Measurements from ENCODE around the gene MRPL52. TPM values are rescaled to one million over a fixed set of nuclear protein-coding genes. Genes with fewer than 3 reads are reported as not detected.
A peak's percentile ranks its signal among the peaks of the same experiment; 100 is the strongest.
"Not testable (repeated sequence)": the region's sequence is repeated elsewhere in the genome, so short reads cannot be mapped to it uniquely, and the experiment has no call there.

MRPL52 gene
- total and polyA plus RNA-seq, 12 donors, result 58.3 to 390 (median 111) TPM

GRCh38 chr14:22850944-22851764 lies 21.5 kb downstream of the MRPL52 start:
- peaks cover 5 to 54% of the 10 kb centered on the region in 2 donors for H3K4me1 ChIP-seq (replicated peaks in 1 of 2)
- peak overlapping the region; percentile 31 to 84 (median 33) for H3K27ac ChIP-seq
- no peak overlapping the region for H3K4me3 ChIP-seq
- intact Hi-C loops (cut with DNase I), result loop anchor here in 1 of 2 donors (5.0 to 10.0 kb wide), 2 partner anchors 76 to 299 kb away; no protein-coding TSS in a partner anchor
- H3K36me3 ChIP-seq (replicated peaks in 1 of 2), result peaks cover 0 to 7% of the 10 kb centered on the region in 2 donors
- peak; percentile 82 to 95 (median 93) for DNase-seq
- no peak for TF ChIP-seq POLR2A (IDR thresholded peaks at IDR 0.05)
- no peak for TF ChIP-seq CTCF (IDR thresholded peaks at IDR 0.05)
- no peaks in the 10 kb centered on the region for H3K27me3 ChIP-seq
- no peaks in the 10 kb centered on the region for H3K9me3 ChIP-seq (replicated peaks in 1 of 3)
- WGBS, 4 donors, result 48 to 71% (median 61%) methylated on average over 5 to 9 of the region's 9 CpGs

DNA sequence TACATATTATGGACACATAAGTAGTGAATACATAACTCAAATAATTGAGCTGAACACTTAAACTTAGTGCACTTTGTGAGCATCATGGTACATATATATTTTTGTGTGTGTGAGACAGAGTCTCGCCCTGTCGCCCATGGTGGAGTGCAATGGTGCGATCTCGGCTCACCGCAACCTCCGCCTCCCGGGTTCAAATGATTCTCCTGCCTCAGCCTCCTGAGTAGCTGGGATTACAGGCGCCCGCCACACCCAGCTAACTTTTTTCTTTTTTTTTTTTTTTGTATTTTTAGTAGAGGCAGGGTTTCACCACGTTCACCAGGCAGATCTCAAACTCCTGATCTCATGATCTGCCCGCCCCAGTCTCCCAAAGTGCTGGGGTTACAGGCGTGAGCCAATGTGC lies 22.5 kb downstream of the MRPL52 start:
- not testable (repeated sequence) for H3K27me3 ChIP-seq; DNase-seq; H3K36me3 ChIP-seq (replicated peaks in 1 of 2); H3K4me3 ChIP-seq; H3K9me3 ChIP-seq (replicated peaks in 1 of 3)
- WGBS, 4 donors, result 79 to 82% (median 81%) methylated on average over 8 to 12 of the region's 12 CpGs
- H3K27ac ChIP-seq, result peak overlapping the region in 1 of 5 donors; percentile 76
- H3K4me1 ChIP-seq (replicated peaks in 1 of 2), result peaks cover 5 to 45% of the 10 kb centered on the region in 2 donors
- intact Hi-C loops (cut with DNase I), result loop anchor here (2.0 to 10.0 kb wide), 3 partner anchors 25 to 300 kb away; no protein-coding TSS in a partner anchor

- Histone ChIP-seq H3K27ac (no peak overlapping the region), H3K4me3 (no peak overlapping the region), H3K4me1 (replicated peaks in 1 of 2) (peaks cover 5 to 44% of the 10 kb centered on the region in 2 donors), H3K9me3 (replicated peaks in 1 of 3) (no peaks in the 10 kb centered on the region), H3K36me3 (replicated peaks in 1 of 2) (no peaks in the 10 kb centered on the region), H3K27me3 (no peaks in the 10 kb centered on the region)
- WGBS, 4 donors, result 63 to 74% (median 67%) methylated on average over 2 of the region's 2 CpGs
- no peak for DNase-seq
- no peak for TF ChIP-seq CTCF (IDR thresholded peaks at IDR 0.05)
- no peak for TF ChIP-seq POLR2A (IDR thresholded peaks at IDR 0.05)
- intact Hi-C loops (cut with DNase I), result loop anchor here (2.0 to 10.0 kb wide), 3 partner anchors 26 to 300 kb away; no protein-coding TSS in a partner anchor
These were observed 22.9 kb downstream of the MRPL52 start for GRCh38 chr14:22852599-22852939.

DNA sequence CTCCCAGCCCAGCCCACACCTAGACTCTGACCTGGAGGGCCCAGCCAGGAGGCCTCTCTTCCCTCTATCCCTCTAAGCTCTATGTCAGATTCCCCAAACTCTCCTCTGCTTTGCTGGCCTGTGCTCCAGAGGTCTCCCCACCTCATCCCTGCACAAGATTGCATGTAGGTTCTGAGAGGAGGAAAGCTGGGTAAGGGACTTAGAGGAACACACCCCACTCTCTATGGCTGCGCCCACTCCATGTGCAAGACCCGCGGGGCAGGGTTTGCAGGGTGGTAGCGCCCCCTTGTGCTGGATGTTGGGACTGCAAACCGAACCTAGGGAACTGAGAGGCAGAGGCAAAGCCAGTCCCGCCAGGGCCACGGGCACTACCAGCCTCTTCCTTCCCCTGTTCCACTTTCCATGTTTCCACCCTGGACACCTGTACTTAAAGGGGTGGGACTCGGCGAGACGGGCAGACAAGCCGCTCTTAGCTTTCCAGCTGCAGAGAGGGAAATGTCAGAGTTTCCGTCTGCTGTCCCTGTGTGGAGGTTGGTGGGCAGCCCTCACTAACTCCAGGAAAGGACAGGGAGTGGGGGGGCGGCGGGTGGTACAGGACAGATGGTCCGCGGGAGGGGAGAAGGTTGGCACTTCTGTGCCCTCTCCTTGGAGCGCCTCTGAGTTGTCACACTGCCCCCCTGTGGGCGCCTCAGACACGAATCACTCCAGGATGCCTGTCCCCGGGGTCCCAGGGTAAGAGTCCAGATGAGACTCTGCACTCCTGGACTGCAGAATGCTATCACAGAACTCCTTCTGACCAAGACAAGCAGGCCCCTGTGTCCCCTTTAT lies 23.5 kb downstream of the MRPL52 start:
- intact Hi-C loops (cut with DNase I), result loop anchor here (2.0 to 10.0 kb wide), 3 partner anchors 26 to 301 kb away; no protein-coding TSS in a partner anchor
- Histone ChIP-seq H3K27ac (peak overlapping the region in 1 of 5 donors; percentile 10), H3K4me1 (replicated peaks in 1 of 2) (peaks cover 5 to 38% of the 10 kb centered on the region in 2 donors), H3K36me3 (replicated peaks in 1 of 2) (no peaks in the 10 kb centered on the region), H3K9me3 (replicated peaks in 1 of 3) (no peaks in the 10 kb centered on the region), H3K4me3 (peak overlapping the region in 2 of 4 donors; percentile 35 to 47), H3K27me3 (no peaks in the 10 kb centered on the region)
- peak; percentile 81 to 95 (median 89) for DNase-seq
- peak; percentile 89 to 99 (median 94) for TF ChIP-seq CTCF (IDR thresholded peaks at IDR 0.05)
- no peak for TF ChIP-seq POLR2A (IDR thresholded peaks at IDR 0.05)
- 0 to 2% (median 1%) methylated on average over 11 to 20 of the region's 20 CpGs for WGBS, 4 donors

DNA sequence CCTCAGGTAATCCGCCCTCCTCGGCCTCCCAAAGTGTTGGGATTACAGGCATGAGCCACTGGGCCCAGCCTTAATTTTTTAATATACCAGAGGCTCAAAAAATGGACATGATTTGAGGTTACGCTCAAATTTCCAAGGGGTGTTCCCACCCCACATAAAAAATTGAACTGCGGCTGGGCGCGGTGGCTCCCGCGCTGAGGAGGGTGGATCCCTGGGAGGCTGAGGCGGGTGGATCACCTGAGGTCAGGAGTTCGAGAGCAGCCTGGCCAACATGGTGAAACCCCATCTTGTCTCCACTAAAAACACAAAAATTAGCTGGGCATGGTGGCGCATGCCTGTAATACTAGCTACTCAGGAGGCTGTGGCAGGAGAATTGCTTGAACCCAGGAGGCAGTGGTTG lies 24.6 kb downstream of the MRPL52 start:
- H3K4me1 ChIP-seq (replicated peaks in 1 of 2), result peaks cover 5 to 33% of the 10 kb centered on the region in 2 donors
- H3K27ac ChIP-seq; H3K27me3 ChIP-seq; DNase-seq; H3K9me3 ChIP-seq (replicated peaks in 1 of 3); H3K36me3 ChIP-seq (replicated peaks in 1 of 2); H3K4me3 ChIP-seq: not testable (repeated sequence)
- intact Hi-C loops (cut with DNase I), result loop anchor here in 1 of 2 donors (5.0 to 10.0 kb wide), 2 partner anchors 79 to 302 kb away; no protein-coding TSS in a partner anchor
- WGBS, 4 donors, result 92 to 98% (median 93%) methylated on average over 6 to 11 of the region's 11 CpGs

All from adrenal gland (tissue), 12 donors.